IPS DF 4.7 (cell line): ENCODE measurements around the gene PAAF1.

Experiments used
- DNase-seq: peaks from one replicate; pipeline ENCODE4 v3.0.0-alpha.2; 2013; ENCODE audit warnings: low spot score; ENCODE audit errors: extremely low read depth

Gene PAAF1

GRCh38 chr11:73945396-73945795 lies 68.6 kb downstream of the PAAF1 start:
- no peak for DNase-seq

GRCh38 chr11:73946798-73947458 lies 70.1 kb downstream of the PAAF1 start:
- no peak for DNase-seq

GRCh38 chr11:73949246-73949645 lies 72.4 kb downstream of the PAAF1 start:
- no peak for DNase-seq

GRCh38 chr11:73949912-73950311 lies 73.1 kb downstream of the PAAF1 start:
- no peak for DNase-seq

GRCh38 chr11:73950869-73951710 lies 74.3 kb downstream of the PAAF1 start, which contains the start of gene DNAJB13:
TSS of gene DNAJB13 (plus strand) at chr11:73951026. CDS start at chr11:73951070, 44 bp downstream.
- DNase-seq: peak; percentile 46

GRCh38 chr11:73951797-73952196 lies 75.0 kb downstream of the PAAF1 start:
- no peak for DNase-seq

- no peak for DNase-seq
These were observed 80.3 kb downstream of the PAAF1 start for GRCh38 chr11:73956876-73957653.

GRCh38 chr11:73957654-73958361 lies 81.0 kb downstream of the PAAF1 start:
- DNase-seq: no peak

- DNase-seq: no peak
These were observed 81.8 kb downstream of the PAAF1 start for GRCh38 chr11:73958521-73959141.

- DNase-seq: no peak
These were observed 84.5 kb downstream of the PAAF1 start for GRCh38 chr11:73961321-73961720.

- no peak for DNase-seq
These were observed 85.4 kb downstream of the PAAF1 start for GRCh38 chr11:73962101-73962705.

- DNase-seq: no peak
These were observed 87.1 kb downstream of the PAAF1 start for GRCh38 chr11:73963861-73964260.

GRCh38 chr11:73965076-73965763 lies 88.4 kb downstream of the PAAF1 start:
- DNase-seq: no peak

- DNase-seq: no peak
These were observed 88.9 kb downstream of the PAAF1 start for GRCh38 chr11:73965764-73966121.

- DNase-seq: no peak
These were observed 91.7 kb downstream of the PAAF1 start for GRCh38 chr11:73968356-73968966.

- no peak for DNase-seq
These were observed 92.3 kb downstream of the PAAF1 start for GRCh38 chr11:73969091-73969490.

GRCh38 chr11:73969991-73970800 lies 93.4 kb downstream of the PAAF1 start:
- DNase-seq: no peak

- DNase-seq: no peak
These were observed 94.4 kb downstream of the PAAF1 start for GRCh38 chr11:73971175-73971719.
